CD14-positive monocyte (primary cell): ENCODE data around the gene DOCK3. TPM values are rescaled to one million over a fixed set of nuclear protein-coding genes. Genes with fewer than 3 reads are reported as not detected.
A peak's percentile ranks its signal among the peaks of the same experiment; 100 is the strongest.

Experiments
- DNase-seq, 3 donors: peaks; one replicate each; pipeline ENCODE4 v3.0.0-alpha.2; 2011 to 2022
- H2AFZ ChIP-seq: 2 replicates; pipeline ENCODE4 v1.6.0; 2012; ENCODE audit warnings: mild to moderate bottlenecking, low read depth, low read length, inconsistent platforms; ENCODE audit not compliant: insufficient read depth, poor library complexity, severe bottlenecking
- H3K27ac ChIP-seq, 2 donors: 1 replicate in 1 of 2; 2 replicates in 1 of 2; pipeline ENCODE4 v1.5.1; 2012 to 2013; ENCODE audit warnings: low read length in 2 of 2, control low read depth in 1 of 2, inconsistent platforms in 1 of 2, low read depth in 1 of 2, mild to moderate bottlenecking in 1 of 2
- H3K27me3 ChIP-seq, 2 donors: one replicate each; pipeline versions ENCODE4 v1.6.0 to v1.6.1; 2011 to 2013; ENCODE audit warnings: low read length in 2 of 2; ENCODE audit not compliant: control insufficient read depth in 2 of 2, insufficient read depth in 2 of 2
- H3K36me3 ChIP-seq, 2 donors: replicated peaks in 1 of 2; 1 replicate in 1 of 2; 2 replicates in 1 of 2; pipeline versions ENCODE4 v1.5.1 to v1.6.1; 2012 to 2013; ENCODE audit warnings: low read length in 2 of 2, control low read depth in 1 of 2, inconsistent platforms in 1 of 2, mild to moderate bottlenecking in 1 of 2; ENCODE audit not compliant: insufficient read depth in 2 of 2, control insufficient read depth in 1 of 2
- H3K4me1 ChIP-seq, 2 donors: 1 replicate in 1 of 2; 2 replicates in 1 of 2; pipeline versions ENCODE4 v1.5.1 to v1.6.1; 2012 to 2013; ENCODE audit warnings: low read length in 2 of 2, control low read depth in 1 of 2, inconsistent platforms in 1 of 2, mild to moderate bottlenecking in 1 of 2, moderate library complexity in 1 of 2; ENCODE audit not compliant: insufficient read depth in 2 of 2, control insufficient read depth in 1 of 2
- H3K4me2 ChIP-seq: replicated peaks from 2 replicates; pipeline ENCODE3; 2012; ENCODE audit warnings: low read length, moderate library complexity, mild to moderate bottlenecking; ENCODE audit not compliant: poor library complexity, severe bottlenecking; ENCODE audit errors: extremely low read depth
- H3K4me3 ChIP-seq, 3 experiments: fragments of 200-600 bp in 1 of 3; sonication (generic) in 1 of 3; replicated peaks in 1 of 3; 1 replicate in 2 of 3; 2 replicates in 1 of 3; pipeline ENCODE4 v1.5.1; 2011 to 2013; ENCODE audit warnings: low read length in 3 of 3, mild to moderate bottlenecking in 3 of 3, control low read depth in 2 of 3, low read depth in 2 of 3, inconsistent platforms in 1 of 3, moderate library complexity in 1 of 3
- H3K79me2 ChIP-seq: 2 replicates; pipeline ENCODE4 v1.6.0; 2012; ENCODE audit warnings: mild to moderate bottlenecking, control low read depth, inconsistent platforms, low read length, moderate library complexity; ENCODE audit not compliant: insufficient read depth
- H3K9ac ChIP-seq: 2 replicates; pipeline ENCODE4 v1.6.0; 2017; ENCODE audit warnings: low read length, mild to moderate bottlenecking; ENCODE audit not compliant: insufficient read depth, poor library complexity, severe bottlenecking
- H3K9me3 ChIP-seq, 2 donors: replicated peaks in 1 of 2; 1 replicate in 1 of 2; 2 replicates in 1 of 2; pipeline versions ENCODE4 v1.5.1 to v1.6.1; 2012 to 2013; ENCODE audit warnings: low read length in 2 of 2, control low read depth in 1 of 2; ENCODE audit not compliant: control insufficient read depth in 1 of 2, insufficient read depth in 1 of 2
- H4K20me1 ChIP-seq: 2 replicates; pipeline ENCODE4 v1.6.0; 2012; ENCODE audit warnings: mild to moderate bottlenecking, low read length, control low read depth, moderate library complexity; ENCODE audit not compliant: insufficient read depth
- H3K27ac Mint-ChIP-seq, 7 donors: one replicate each; pipeline ENCODE4 v1.8.0; 2020; ENCODE audit warnings: mild to moderate bottlenecking in 7 of 7, mixed read lengths in 7 of 7, moderate library complexity in 6 of 7, inconsistent platforms in 2 of 7
- H3K27me3 Mint-ChIP-seq, 3 donors: one replicate each; pipeline ENCODE4 v1.8.0; 2021 to 2022; ENCODE audit warnings: low read depth in 3 of 3, mild to moderate bottlenecking in 3 of 3, mixed read lengths in 3 of 3, moderate library complexity in 3 of 3, inconsistent platforms in 1 of 3
- H3K36me3 Mint-ChIP-seq, 2 donors: one replicate each; pipeline ENCODE4 v1.8.0; 2020; ENCODE audit warnings: mixed read lengths in 2 of 2, inconsistent platforms in 1 of 2, mild to moderate bottlenecking in 1 of 2
- H3K4me1 Mint-ChIP-seq: one replicate; pipeline ENCODE4 v1.8.0; 2020; ENCODE audit warnings: mild to moderate bottlenecking, mixed read lengths
- H3K4me3 Mint-ChIP-seq, 2 donors: one replicate each; pipeline ENCODE4 v1.8.0; 2020; ENCODE audit warnings: mild to moderate bottlenecking in 2 of 2, mixed read lengths in 2 of 2, moderate library complexity in 1 of 2
- H3K9me3 Mint-ChIP-seq, 7 donors: one replicate each; pipeline ENCODE4 v1.8.0; 2020 to 2022; ENCODE audit warnings: mixed read lengths in 7 of 7, mild to moderate bottlenecking in 6 of 7, moderate library complexity in 6 of 7, inconsistent platforms in 2 of 7
- CTCF ChIP-seq: fragments of 200-600 bp; IDR thresholded peaks from one replicate; pipeline ENCODE4 v1.8.0; 2022; ENCODE audit warnings: antibody characterized with exemption, mild to moderate bottlenecking
- WGBS: methylation state at CpG from one replicate; pipeline ENCODE4 v1.1.5; 2013; ENCODE audit warnings: missing lambda C conversion rate; ENCODE audit not compliant: insufficient coverage; 5-methylcytosine and 5-hydroxymethylcytosine counted together
- intact Hi-C, 2 donors: fragments of 100-400 bp; cut with micrococcal nuclease; formaldehyde crosslinking; loops; one replicate each; pipeline versions ENCODE4 v1.15.0 to v1.15.1; 2023
- polyA plus RNA-seq, 3 donors: library from polyadenylated mRNA; depleted of rRNA in 1 of 3; unstranded in 2 of 3; stranded (reverse) in 1 of 3; fragments of 300-500 nt in 2 of 3; fragments of >200 nt in 1 of 3; fragmentation: Illumina TruSeq in 2 of 3; gene quantifications; 1 replicate in 2 of 3; 2 replicates in 1 of 3; pipeline ENCODE4 v1.2.3, GENCODE V29; 2012 to 2021

DOCK3 gene
- polyA plus RNA-seq, 3 donors: 0.03 TPM; not detected in 1

- H4K20me1 ChIP-seq: no peaks in the 10 kb centered on the region
- H3K9ac ChIP-seq: no peak overlapping the region
- H3K79me2 ChIP-seq: peaks cover 6% of the 10 kb centered on the region
- DNase-seq: no peak
- Mint-ChIP-seq H3K4me3 (no peak overlapping the region), H3K9me3 (no peaks in the 10 kb centered on the region), H3K27me3 (peaks cover 3 to 11% (median 5%) of the 10 kb centered on the region in 3 donors), H3K4me1 (peaks cover 13% of the 10 kb centered on the region), H3K36me3 (no peaks in the 10 kb centered on the region), H3K27ac (no peak overlapping the region)
- H3K9me3 ChIP-seq: no peaks in the 10 kb centered on the region
- no peak overlapping the region for H3K4me3 ChIP-seq
- H3K4me1 ChIP-seq: no peaks in the 10 kb centered on the region
- H3K27me3 ChIP-seq: no peaks in the 10 kb centered on the region
- H3K36me3 ChIP-seq: no peaks in the 10 kb centered on the region
- no peak overlapping the region for H3K27ac ChIP-seq
- no peak overlapping the region for H3K4me2 ChIP-seq
- no peak for TF ChIP-seq CTCF
- intact Hi-C loops: loop anchor here in 1 of 2 donors (10.0 kb wide), 1 partner anchor 404 kb away; no protein-coding TSS in a partner anchor
- H2AFZ ChIP-seq: peak overlapping the region; percentile 0
- WGBS: no CpG with 5 or more reads among the region's 2 CpGs
These were observed 704.0 kb downstream of the DOCK3 start for GRCh38 chr3:51378726-51379125.

- H2AFZ ChIP-seq: peak overlapping the region; percentile 0
- WGBS: 1% methylated on average over 8 of the region's 8 CpGs
- TF ChIP-seq CTCF: no peak
- no peaks in the 10 kb centered on the region for H3K27me3 ChIP-seq
- no peak overlapping the region for H3K9ac ChIP-seq
- no peak overlapping the region for H3K27ac ChIP-seq
- H3K9me3 ChIP-seq: no peaks in the 10 kb centered on the region
- Mint-ChIP-seq H3K36me3 (no peaks in the 10 kb centered on the region), H3K4me1 (peaks cover 18% of the 10 kb centered on the region), H3K27me3 (peaks cover 1 to 11% (median 3%) of the 10 kb centered on the region in 3 donors), H3K9me3 (no peaks in the 10 kb centered on the region), H3K4me3 (no peak overlapping the region), H3K27ac (peak overlapping the region in 1 of 7 donors; percentile 69)
- H3K4me1 ChIP-seq: peaks cover 5 to 6% of the 10 kb centered on the region in 2 donors
- H3K4me2 ChIP-seq: no peak overlapping the region
- H3K4me3 ChIP-seq: no peak overlapping the region
- intact Hi-C loops: loop anchor here in 1 of 2 donors (10.0 kb wide), 1 partner anchor 404 kb away; no protein-coding TSS in a partner anchor
- no peaks in the 10 kb centered on the region for H4K20me1 ChIP-seq
- no peaks in the 10 kb centered on the region for H3K36me3 ChIP-seq
- H3K79me2 ChIP-seq: peaks cover 12% of the 10 kb centered on the region
- DNase-seq: no peak
These were observed 704.6 kb downstream of the DOCK3 start for GRCh38 chr3:51379301-51379700.
